MV-4-11 (cell line): ENCODE results near the gene ID2.
A peak's percentile ranks its signal among the peaks of the same experiment; 100 is the strongest.

Experiments used
- DNase-seq: peaks from one replicate; lab custom pipeline; 2025; lab: John Stamatoyannopoulos, UW

The ID2 gene

GRCh38 chr2:8669157-8669817 is 12.6 kb upstream of the ID2 start:
- DNase-seq, result no peak

- DNase-seq, result no peak
These were observed 11.3 kb upstream of the ID2 start for GRCh38 chr2:8670580-8670979.

GRCh38 chr2:8671176-8671575 is 10.7 kb upstream of the ID2 start:
- DNase-seq, result no peak

- no peak for DNase-seq
These were observed 10.1 kb upstream of the ID2 start for GRCh38 chr2:8671802-8672201.

- DNase-seq, result no peak
These were observed 8.9 kb upstream of the ID2 start for GRCh38 chr2:8672940-8673339.

GRCh38 chr2:8673381-8673780 is 8.5 kb upstream of the ID2 start:
- DNase-seq, result no peak

GRCh38 chr2:8674420-8675009 is 7.3 kb upstream of the ID2 start:
- DNase-seq, result no peak

GRCh38 chr2:8675543-8675942 is 6.3 kb upstream of the ID2 start:
- no peak for DNase-seq

GRCh38 chr2:8676191-8676920 is 5.5 kb upstream of the ID2 start:
- DNase-seq, result no peak

- DNase-seq, result no peak
These were observed 4.8 kb upstream of the ID2 start for GRCh38 chr2:8676921-8677645.

GRCh38 chr2:8677646-8678592 is 3.9 kb upstream of the ID2 start:
- no peak for DNase-seq

GRCh38 chr2:8678731-8679566 is 2.9 kb upstream of the ID2 start:
- peak; percentile 76 for DNase-seq

GRCh38 chr2:8679567-8679826 is 2.4 kb upstream of the ID2 start:
- no peak for DNase-seq

- DNase-seq, result no peak
These were observed 1.8 kb upstream of the ID2 start for GRCh38 chr2:8679827-8680731.

- peak; percentile 55 for DNase-seq
These were observed 765 bp upstream of the ID2 start for GRCh38 chr2:8680822-8681760.

- DNase-seq, result peak; percentile 45
These were observed 1.1 kb downstream of the ID2 start for GRCh38 chr2:8682719-8683667.

- DNase-seq, result no peak
These were observed 2.7 kb downstream of the ID2 start for GRCh38 chr2:8684540-8684877.
